Measurements from ENCODE around the gene MCCC1. TPM values are rescaled to one million over a fixed set of nuclear protein-coding genes. Genes with fewer than 3 reads are reported as not detected.

The MCCC1 gene
- polyA plus RNA-seq, 1 experiment = 19.0 TPM

- no peak for DNase-seq (ENCODE audit: low read depth, low spot score)
- POLR2A ChIA-PET = no interaction called here
- TF ChIP-seq, protein P1, sequence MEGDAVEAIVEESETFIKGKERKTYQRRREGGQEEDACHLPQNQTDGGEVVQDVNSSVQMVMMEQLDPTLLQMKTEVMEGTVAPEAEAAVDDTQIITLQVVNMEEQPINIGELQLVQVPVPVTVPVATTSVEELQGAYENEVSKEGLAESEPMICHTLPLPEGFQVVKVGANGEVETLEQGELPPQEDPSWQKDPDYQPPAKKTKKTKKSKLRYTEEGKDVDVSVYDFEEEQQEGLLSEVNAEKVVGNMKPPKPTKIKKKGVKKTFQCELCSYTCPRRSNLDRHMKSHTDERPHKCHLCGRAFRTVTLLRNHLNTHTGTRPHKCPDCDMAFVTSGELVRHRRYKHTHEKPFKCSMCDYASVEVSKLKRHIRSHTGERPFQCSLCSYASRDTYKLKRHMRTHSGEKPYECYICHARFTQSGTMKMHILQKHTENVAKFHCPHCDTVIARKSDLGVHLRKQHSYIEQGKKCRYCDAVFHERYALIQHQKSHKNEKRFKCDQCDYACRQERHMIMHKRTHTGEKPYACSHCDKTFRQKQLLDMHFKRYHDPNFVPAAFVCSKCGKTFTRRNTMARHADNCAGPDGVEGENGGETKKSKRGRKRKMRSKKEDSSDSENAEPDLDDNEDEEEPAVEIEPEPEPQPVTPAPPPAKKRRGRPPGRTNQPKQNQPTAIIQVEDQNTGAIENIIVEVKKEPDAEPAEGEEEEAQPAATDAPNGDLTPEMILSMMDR (IDR thresholded peaks at IDR 0.05; ENCODE audit: low read depth, low read length) = no peak
- Histone ChIP-seq H3K27me3 (ENCODE audit: control insufficient read depth, insufficient read depth, low read length) (no peaks in the 10 kb centered on the region), H3K4me3 (ENCODE audit: low read depth, low read length) (no peak overlapping the region), H3K27ac (ENCODE audit: low read depth, low read length) (no peak overlapping the region), H3K9me3 (ENCODE audit: control insufficient read depth, insufficient read depth, low read length) (no peaks in the 10 kb centered on the region)
- CTCF ChIA-PET = no interaction called here
Observed at GRCh38 chr3:182989566-182989965, 109.7 kb downstream of the MCCC1 start.

DNA sequence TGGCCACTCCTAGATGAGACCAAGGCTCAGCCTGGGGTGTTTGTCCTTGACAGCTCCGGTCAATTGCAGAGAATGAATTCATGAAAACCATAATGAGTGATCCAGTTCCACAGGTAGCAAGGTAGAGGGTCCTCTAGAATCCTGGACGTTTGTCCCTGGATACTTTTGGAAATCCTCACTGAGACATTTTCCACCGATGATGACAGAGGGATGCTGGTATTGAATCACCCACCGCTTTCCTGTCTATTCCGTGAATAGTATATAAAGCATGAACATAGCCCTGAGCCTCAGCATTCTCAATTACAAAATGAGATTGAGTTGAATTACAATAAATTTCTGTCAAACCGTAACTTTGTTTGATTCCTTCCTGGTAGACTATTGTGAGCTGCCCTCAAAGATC is 113.3 kb downstream of the MCCC1 start:
- Histone ChIP-seq H3K9me3 (ENCODE audit: control insufficient read depth, insufficient read depth, low read length) (no peaks in the 10 kb centered on the region), H3K4me3 (ENCODE audit: low read depth, low read length) (no peak overlapping the region), H3K27me3 (ENCODE audit: control insufficient read depth, insufficient read depth, low read length) (no peaks in the 10 kb centered on the region), H3K27ac (ENCODE audit: low read depth, low read length) (no peak overlapping the region)
- ChIA-PET POLR2A (no interaction called here), CTCF (no interaction called here)
- DNase-seq (ENCODE audit: low read depth, low spot score) = no peak
- TF ChIP-seq, protein P1 (IDR thresholded peaks at IDR 0.05; ENCODE audit: low read depth, low read length) = no peak

- DNase-seq (ENCODE audit: low read depth, low spot score) = no peak
- no peaks in the 10 kb centered on the region for H3K9me3 ChIP-seq (ENCODE audit: control insufficient read depth, insufficient read depth, low read length)
- CTCF ChIA-PET = no interaction called here
Observed at GRCh38 chr3:182983876-182984275, 115.4 kb downstream of the MCCC1 start.

GRCh38 chr3:182981038-182981380 is 118.3 kb downstream of the MCCC1 start:
- ChIA-PET CTCF (interaction anchor here (1.2 to 1.5 kb wide), 3 partner anchors 71 to 215 kb away, joined by 3 read pairs; no protein-coding TSS in a partner anchor), POLR2A (interaction anchor here (0.5 kb wide), 1 partner anchor 9 kb away, joined by 4 read pairs; no protein-coding TSS in a partner anchor)
- Histone ChIP-seq H3K27me3 (ENCODE audit: control insufficient read depth, insufficient read depth, low read length) (no peaks in the 10 kb centered on the region), H3K27ac (ENCODE audit: low read depth, low read length) (no peak overlapping the region), H3K9me3 (ENCODE audit: control insufficient read depth, insufficient read depth, low read length) (no peaks in the 10 kb centered on the region), H3K4me3 (ENCODE audit: low read depth, low read length) (peak overlapping the region; percentile 65)
- DNase-seq (ENCODE audit: low read depth, low spot score) = no peak
- TF ChIP-seq, protein P1 (IDR thresholded peaks at IDR 0.05; ENCODE audit: low read depth, low read length) = no peak

More at GRCh38 chr3:182983876-182984275, 115.4 kb downstream of the MCCC1 start:
- TF ChIP-seq, protein P1 (IDR thresholded peaks at IDR 0.05; ENCODE audit: low read depth, low read length) = no peak
- H3K27me3 ChIP-seq (ENCODE audit: control insufficient read depth, insufficient read depth, low read length) = no peaks in the 10 kb centered on the region
- POLR2A ChIA-PET = no interaction called here
- H3K27ac ChIP-seq (ENCODE audit: low read depth, low read length) = no peak overlapping the region
- H3K4me3 ChIP-seq (ENCODE audit: low read depth, low read length) = no peak overlapping the region

- ChIA-PET POLR2A (interaction anchor here (0.5 kb wide), 1 partner anchor 9 kb away, joined by 4 read pairs; no protein-coding TSS in a partner anchor), CTCF (interaction anchor here (1.3 to 1.5 kb wide), 2 partner anchors 71 to 215 kb away, joined by 3 read pairs; no protein-coding TSS in a partner anchor)
- no peak within 1 kb of the TSS for H3K27ac ChIP-seq (ENCODE audit: low read depth, low read length)
- no peaks in the 10 kb centered on the region for H3K9me3 ChIP-seq (ENCODE audit: control insufficient read depth, insufficient read depth, low read length)
- H3K27me3 ChIP-seq (ENCODE audit: control insufficient read depth, insufficient read depth, low read length) = no peaks in the 10 kb centered on the region
- TF ChIP-seq, protein P1 (IDR thresholded peaks at IDR 0.05; ENCODE audit: low read depth, low read length) = no peak
- peak; percentile 36 for DNase-seq (ENCODE audit: low read depth, low spot score)
- peak within 1 kb of the TSS; percentile 65 for H3K4me3 ChIP-seq (ENCODE audit: low read depth, low read length)
Observed at GRCh38 chr3:182980204-182981037, 118.9 kb downstream of the MCCC1 start, which contains the start of gene DCUN1D1. Gene DCUN1D1 (minus strand): TSS chr3:182980538. CDS start chr3:182980489, 49 bp downstream.
